Pancreas (tissue), 10 donors: Measurements from ENCODE around the gene TLCD1. TPM values are rescaled to one million over a fixed set of nuclear protein-coding genes. Genes with fewer than 3 reads are reported as not detected.
A peak's percentile ranks its signal among the peaks of the same experiment; 100 is the strongest.

ENCODE experiments used
- ATAC-seq, 4 donors: fragments of 200-7000 bp; cut with Tn5 transposase; one replicate each; pipeline versions ENCODE4 v1.8.0 to v1.9.1; 2020; ENCODE audit warnings: mild to moderate bottlenecking in 4 of 4, moderate library complexity in 4 of 4
- DNase-seq, 6 donors: peaks; one replicate each; pipeline ENCODE4 v3.0.0-alpha.2; 2020
- FAIRE-seq: peaks from 2 replicates; lab custom pipeline; 2012; peaks lifted over from hg19 to GRCh38; lab: Jason Lieb, UNC
- H3K27ac ChIP-seq, 4 donors: fragments of 200-600 bp; sonication (generic); 1 replicate in 3 of 4; 2 replicates in 1 of 4; pipeline versions ENCODE4 v1.5.0 to v1.8.0; 2020
- H3K27me3 ChIP-seq, 4 donors: fragments of 200-600 bp; one replicate each; pipeline ENCODE4 v1.8.0; 2021
- H3K36me3 ChIP-seq, 3 donors: fragments of 200-600 bp; sonication (generic) in 1 of 3; one replicate each; pipeline versions ENCODE4 v1.5.0 to v1.8.0; 2020 to 2021
- H3K4me1 ChIP-seq, 3 donors: fragments of 200-600 bp; one replicate each; pipeline ENCODE4 v1.8.0; 2021
- H3K4me3 ChIP-seq, 4 donors: fragments of 200-600 bp; sonication (generic) in 2 of 4; one replicate each; pipeline versions ENCODE4 v1.5.0 to v1.8.0; 2020 to 2021
- H3K9me3 ChIP-seq, 4 donors: fragments of 200-600 bp; one replicate each; pipeline ENCODE4 v1.8.0; 2021
- CTCF ChIP-seq, 4 donors: fragments of 200-600 bp; sonication (generic) in 3 of 4; IDR thresholded peaks; one replicate each; pipeline versions ENCODE4 v1.5.0 to v1.8.0; 2021; ENCODE audit warnings: antibody characterized with exemption in 4 of 4
- WGBS, 2 donors: extraction: QIAGEN DNeasy Blood & Tissue Kit; methylation state at CpG; one replicate each; pipeline ENCODE4 v1.1.7; 2013; 5-methylcytosine and 5-hydroxymethylcytosine counted together
- intact Hi-C, 3 donors: fragments of 100-400 bp; cut with DNase I; formaldehyde crosslinking; loops; one replicate each; pipeline versions ENCODE4 v1.11.1 to v1.14.2; 2022
- polyA plus RNA-seq, 2 donors: library from polyadenylated mRNA; stranded (reverse); fragments of 200-250 nt; gene quantifications; one replicate each; pipeline ENCODE4 v1.2.3, GENCODE V29; 2013
- total RNA-seq, 6 donors: library from RNA; stranded (reverse); fragmentation: NEBNext Ultra II Directional in 4 of 6; extraction: Animal tissue kit (Norgen Biotek cat#: 25700) in 4 of 6; gene quantifications; one replicate each; pipeline versions ENCODE4 v1.2.1 to v1.2.4, GENCODE V29; 2021 to 2023
- donor health status: healthy with polysubstance abuse.
- donor health status: DM: no; HTN: no; CAD: no; lungs with moderate emphysema.
- donor health status: DM: no; HTN: no; CAD: no.
- donor health status: control.
- donor health status: control.
- donor health status: Bipolar disorder and iron deficiency.
- donor health status: DM: yes; HTN: yes; CAD: no.
- donor health status: DM: no; HTN: no; CAD: no.
- donor health status: DM: no; HTN: no; CAD: no.
- donor health status: DM: yes; HTN: yes; CAD: no.

The TLCD1 gene
- total and polyA plus RNA-seq, 8 donors = 3.7 to 10.5 (median 5.3) TPM

- Histone ChIP-seq H3K27ac (no peak overlapping the region), H3K4me1 (no peaks in the 10 kb centered on the region), H3K9me3 (no peaks in the 10 kb centered on the region), H3K27me3 (no peaks in the 10 kb centered on the region), H3K4me3 (no peak overlapping the region), H3K36me3 (no peaks in the 10 kb centered on the region)
- TF ChIP-seq CTCF (IDR thresholded peaks at IDR 0.05) = no peak
- intact Hi-C loops = no loop called here
- 74 to 76% methylated on average over 5 of the region's 5 CpGs for WGBS, 2 donors
- peak in 1 of 4 donors; percentile 38 for ATAC-seq
- peak in 2 of 6 donors; percentile 12 to 50 for DNase-seq
- no peak for FAIRE-seq
Observed at GRCh38 chr17:28735242-28735722, 9.2 kb upstream of the TLCD1 start.

- H3K27ac ChIP-seq = no peak overlapping the region
- no peaks in the 10 kb centered on the region for H3K36me3 ChIP-seq
- FAIRE-seq (no peak), DNase-seq (peak in 1 of 6 donors; percentile 3), ATAC-seq (no peak)
- no peaks in the 10 kb centered on the region for H3K4me1 ChIP-seq
- no peaks in the 10 kb centered on the region for H3K9me3 ChIP-seq
- H3K4me3 ChIP-seq = no peak overlapping the region
- H3K27me3 ChIP-seq = no peaks in the 10 kb centered on the region
- TF ChIP-seq CTCF (IDR thresholded peaks at IDR 0.05) = no peak
- intact Hi-C loops = no loop called here
- WGBS, 2 donors = 88% methylated on average over 10 of the region's 10 CpGs
Observed at GRCh38 chr17:28734712-28735241, 8.7 kb upstream of the TLCD1 start.

- no peak overlapping the region for H3K27ac ChIP-seq
- DNase-seq (no peak), ATAC-seq (no peak), FAIRE-seq (no peak)
- 88 to 93% methylated on average over 1 of the region's 1 CpG for WGBS, 2 donors
- no peak for TF ChIP-seq CTCF (IDR thresholded peaks at IDR 0.05)
- H3K4me1 ChIP-seq = peaks cover 0 to 5% (median 0%) of the 10 kb centered on the region in 3 donors
- no peaks in the 10 kb centered on the region for H3K27me3 ChIP-seq
- H3K4me3 ChIP-seq = no peak overlapping the region
- H3K9me3 ChIP-seq = no peaks in the 10 kb centered on the region
- intact Hi-C loops = no loop called here
- H3K36me3 ChIP-seq = no peaks in the 10 kb centered on the region
Observed at GRCh38 chr17:28733346-28733745, 7.3 kb upstream of the TLCD1 start.

- Histone ChIP-seq H3K4me3 (no peak overlapping the region), H3K27ac (no peak overlapping the region), H3K4me1 (peaks cover 0 to 13% (median 0%) of the 10 kb centered on the region in 3 donors), H3K9me3 (no peaks in the 10 kb centered on the region), H3K27me3 (no peaks in the 10 kb centered on the region), H3K36me3 (no peaks in the 10 kb centered on the region)
- FAIRE-seq = no peak
- no peak for TF ChIP-seq CTCF (IDR thresholded peaks at IDR 0.05)
- 87% methylated on average over 10 to 11 of the region's 11 CpGs for WGBS, 2 donors
- intact Hi-C loops = no loop called here
- ATAC-seq = no peak
- peak in 1 of 6 donors; percentile 13 for DNase-seq
Observed at GRCh38 chr17:28729950-28730330, 3.9 kb upstream of the TLCD1 start.
